NCI-H2081 treated with DMSO at 0.1 percent for 48 hours (cell line): ENCODE data around the gene HSF5.
"Not testable (repeated sequence)": the region's sequence is repeated elsewhere in the genome, so short reads cannot be mapped to it uniquely, and the experiment has no call there.

ENCODE experiments used
- DNase-seq: peaks from one replicate; lab custom pipeline; 2025; lab: John Stamatoyannopoulos, UW

Gene HSF5

GRCh38 chr17:58412064-58412703, 76.0 kb downstream of the HSF5 start:
- no peak for DNase-seq

GRCh38 chr17:58411408-58411894, 76.8 kb downstream of the HSF5 start:
- DNase-seq: no peak

GRCh38 chr17:58410714-58411407, 77.3 kb downstream of the HSF5 start:
- no peak for DNase-seq

- no peak for DNase-seq
These were observed 78.8 kb downstream of the HSF5 start for GRCh38 chr17:58409432-58409831.

GRCh38 chr17:58403311-58403710, 84.9 kb downstream of the HSF5 start:
- no peak for DNase-seq

GRCh38 chr17:58402679-58403078, 85.5 kb downstream of the HSF5 start:
- DNase-seq: no peak

- no peak for DNase-seq
These were observed 86.2 kb downstream of the HSF5 start for GRCh38 chr17:58402047-58402446.

GRCh38 chr17:58401287-58401686, 86.9 kb downstream of the HSF5 start:
- no peak for DNase-seq

GRCh38 chr17:58400826-58401225, 87.4 kb downstream of the HSF5 start:
- no peak for DNase-seq

- DNase-seq: no peak
These were observed 88.2 kb downstream of the HSF5 start for GRCh38 chr17:58399974-58400373.

- peak; percentile 66 for DNase-seq
These were observed 89.5 kb downstream of the HSF5 start for GRCh38 chr17:58398574-58399266.

- not testable (repeated sequence) for DNase-seq
These were observed 90.8 kb downstream of the HSF5 start for GRCh38 chr17:58397421-58397820.

- no peak for DNase-seq
These were observed 92.0 kb downstream of the HSF5 start for GRCh38 chr17:58396173-58396572.

GRCh38 chr17:58394534-58395223, 93.5 kb downstream of the HSF5 start:
- no peak for DNase-seq

GRCh38 chr17:58391302-58391984, 96.8 kb downstream of the HSF5 start:
- peak; percentile 93 for DNase-seq

GRCh38 chr17:58390884-58391283, 97.3 kb downstream of the HSF5 start:
- no peak for DNase-seq

- DNase-seq: no peak
These were observed 99.7 kb downstream of the HSF5 start for GRCh38 chr17:58388302-58389190.

- no peak for DNase-seq
These were observed 100.4 kb downstream of the HSF5 start for GRCh38 chr17:58387834-58388233.

GRCh38 chr17:58386708-58387107, 101.5 kb downstream of the HSF5 start:
- DNase-seq: no peak

- no peak for DNase-seq
These were observed 102.8 kb downstream of the HSF5 start for GRCh38 chr17:58385359-58385899.

GRCh38 chr17:58384897-58385296, 103.3 kb downstream of the HSF5 start:
- DNase-seq: no peak
